Osteocyte (in vitro differentiated cells): Measurements from ENCODE around the gene SPECC1. TPM values are rescaled to one million over a fixed set of nuclear protein-coding genes. Genes with fewer than 3 reads are reported as not detected.

Experiments used
- DNase-seq: peaks from one replicate; pipeline ENCODE4 v3.0.0; 2021; ENCODE audit warnings: mixed read lengths; ENCODE audit not compliant: unreplicated experiment; ENCODE audit errors: extremely low spot score
- H3K27ac Mint-ChIP-seq: one replicate; pipeline ENCODE4 v1.8.0; 2021; ENCODE audit warnings: mild to moderate bottlenecking, mixed read lengths; ENCODE audit not compliant: unreplicated experiment
- H3K27me3 Mint-ChIP-seq: one replicate; pipeline ENCODE4 v1.8.0; 2021; ENCODE audit warnings: mixed read lengths; ENCODE audit not compliant: unreplicated experiment
- H3K36me3 Mint-ChIP-seq: one replicate; pipeline ENCODE4 v1.8.0; 2021; ENCODE audit warnings: mixed read lengths; ENCODE audit not compliant: unreplicated experiment
- H3K4me1 Mint-ChIP-seq: one replicate; pipeline ENCODE4 v1.8.0; 2021; ENCODE audit warnings: mixed read lengths; ENCODE audit not compliant: unreplicated experiment
- H3K4me3 Mint-ChIP-seq: one replicate; pipeline ENCODE4 v1.8.0; 2021; ENCODE audit warnings: mild to moderate bottlenecking, moderate library complexity, mixed read lengths; ENCODE audit not compliant: unreplicated experiment
- H3K9me3 Mint-ChIP-seq: one replicate; pipeline ENCODE4 v1.8.0; 2021; ENCODE audit warnings: mixed read lengths; ENCODE audit not compliant: unreplicated experiment
- CTCF ChIP-seq: fragments of 200-600 bp; sonication (generic); IDR thresholded peaks from 2 replicates; pipeline ENCODE4 v1.5.0; 2021; ENCODE audit warnings: antibody characterized with exemption, mild to moderate bottlenecking, moderate library complexity
- total RNA-seq: library from RNA; stranded (reverse); gene quantifications from 2 replicates; pipeline ENCODE4 v1.2.1, GENCODE V29; 2021

Gene SPECC1
- total RNA-seq, 1 donor from 2014 or later: 12.1 TPM

- no peak overlapping the region for H3K27ac Mint-ChIP-seq
- H3K9me3 Mint-ChIP-seq: no peaks in the 10 kb centered on the region
- no peaks in the 10 kb centered on the region for H3K36me3 Mint-ChIP-seq
- H3K4me3 Mint-ChIP-seq: no peak overlapping the region
- DNase-seq: no peak
- peaks cover 28% of the 10 kb centered on the region for H3K4me1 Mint-ChIP-seq
- no peak for TF ChIP-seq CTCF
- H3K27me3 Mint-ChIP-seq: peaks cover under 1% of the 10 kb centered on the region
These were observed 163.9 kb downstream of the SPECC1 start for GRCh38 chr17:20173091-20173490.

- DNase-seq: no peak
- Mint-ChIP-seq H3K27ac (peak overlapping the region; percentile 63), H3K27me3 (peaks cover 4% of the 10 kb centered on the region), H3K36me3 (no peaks in the 10 kb centered on the region), H3K9me3 (no peaks in the 10 kb centered on the region), H3K4me3 (no peak overlapping the region), H3K4me1 (peaks cover 26% of the 10 kb centered on the region)
- no peak for TF ChIP-seq CTCF
These were observed 165.6 kb downstream of the SPECC1 start for GRCh38 chr17:20174588-20175265.

GRCh38 chr17:20179041-20179440 lies 169.9 kb downstream of the SPECC1 start:
- Mint-ChIP-seq H3K4me1 (peaks cover 14% of the 10 kb centered on the region), H3K36me3 (no peaks in the 10 kb centered on the region), H3K9me3 (no peaks in the 10 kb centered on the region), H3K27ac (no peak overlapping the region), H3K4me3 (no peak overlapping the region), H3K27me3 (peaks cover 11% of the 10 kb centered on the region)
- DNase-seq: no peak
- TF ChIP-seq CTCF: no peak

GRCh38 chr17:20180661-20181060 lies 171.5 kb downstream of the SPECC1 start:
- H3K4me1 Mint-ChIP-seq: peaks cover 13% of the 10 kb centered on the region
- no peak for TF ChIP-seq CTCF
- H3K36me3 Mint-ChIP-seq: no peaks in the 10 kb centered on the region
- H3K9me3 Mint-ChIP-seq: no peaks in the 10 kb centered on the region
- DNase-seq: no peak
- no peak overlapping the region for H3K27ac Mint-ChIP-seq
- no peak overlapping the region for H3K4me3 Mint-ChIP-seq
- H3K27me3 Mint-ChIP-seq: peaks cover 11% of the 10 kb centered on the region

GRCh38 chr17:20184181-20184580 lies 175.0 kb downstream of the SPECC1 start:
- Mint-ChIP-seq H3K4me3 (no peak overlapping the region), H3K4me1 (peaks cover 15% of the 10 kb centered on the region), H3K27me3 (peaks cover 8% of the 10 kb centered on the region), H3K27ac (no peak overlapping the region), H3K36me3 (no peaks in the 10 kb centered on the region), H3K9me3 (no peaks in the 10 kb centered on the region)
- no peak for TF ChIP-seq CTCF
- DNase-seq: no peak
